Stomach smooth muscle (tissue), 2 donors: ENCODE measurements around the gene LBHD1.
"Not testable (repeated sequence)": the region's sequence is repeated elsewhere in the genome, so short reads cannot be mapped to it uniquely, and the experiment has no call there.

Experiments used
- H3K27ac ChIP-seq: one replicate; pipeline ENCODE4 v1.7.0; 2013; ENCODE audit warnings: mild to moderate bottlenecking, low read length, inconsistent platforms
- H3K27me3 ChIP-seq, 2 donors: one replicate each; pipeline ENCODE4 v1.7.0; 2013; ENCODE audit warnings: low read length in 2 of 2; ENCODE audit not compliant: insufficient read depth in 2 of 2, control insufficient read depth in 1 of 2
- H3K36me3 ChIP-seq, 2 donors: one replicate each; pipeline ENCODE4 v1.7.0; 2013; ENCODE audit warnings: low read length in 2 of 2; ENCODE audit not compliant: control insufficient read depth in 2 of 2, insufficient read depth in 2 of 2
- H3K4me1 ChIP-seq: one replicate; pipeline ENCODE4 v1.7.0; 2013; ENCODE audit warnings: low read length; ENCODE audit not compliant: control insufficient read depth, insufficient read depth
- H3K4me3 ChIP-seq, 2 donors: one replicate each; pipeline ENCODE4 v1.7.0; 2013; ENCODE audit warnings: low read length in 2 of 2
- H3K9ac ChIP-seq, 2 donors: one replicate each; pipeline ENCODE4 v1.7.0; 2013; ENCODE audit warnings: low read length in 2 of 2, mild to moderate bottlenecking in 1 of 2
- H3K9me3 ChIP-seq, 2 donors: one replicate each; pipeline ENCODE4 v1.7.0; 2013; ENCODE audit warnings: low read length in 2 of 2; ENCODE audit not compliant: control insufficient read depth in 2 of 2
- donor health status: healthy.
- donor health status: Pancreatic carcinoma.

Gene LBHD1

GRCh38 chr11:62676698-62677097 lies 4.6 kb upstream of the LBHD1 start:
- Histone ChIP-seq H3K9me3 (no peaks in the 10 kb centered on the region), H3K27me3 (no peaks in the 10 kb centered on the region), H3K4me1 (peaks cover 22% of the 10 kb centered on the region), H3K27ac (no peak overlapping the region), H3K36me3 (peaks cover 3 to 22% of the 10 kb centered on the region in 2 donors), H3K9ac (no peak overlapping the region), H3K4me3 (no peak overlapping the region)

DNA sequence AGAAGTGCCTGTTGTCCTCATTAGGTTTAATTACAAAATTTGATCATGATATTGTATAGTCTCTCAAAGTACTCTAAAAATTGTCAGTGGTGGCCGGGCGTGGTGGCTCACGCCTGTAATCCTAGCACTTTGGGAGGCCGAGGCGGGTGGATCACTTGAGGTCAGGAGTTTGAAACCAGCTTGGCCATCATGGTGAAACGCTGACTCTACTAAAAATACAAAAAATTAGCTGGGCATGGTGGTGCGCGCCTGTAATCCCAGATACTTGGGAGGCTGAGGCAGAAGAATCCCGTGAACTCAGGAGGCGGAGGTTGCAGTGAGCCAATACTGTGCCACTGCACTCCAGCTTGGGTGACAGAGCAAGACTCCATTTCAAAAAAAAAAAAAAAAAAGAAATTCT lies 3.3 kb upstream of the LBHD1 start:
- not testable (repeated sequence) for H3K9ac ChIP-seq, H3K27me3 ChIP-seq, H3K4me3 ChIP-seq, H3K27ac ChIP-seq, H3K9me3 ChIP-seq
- Histone ChIP-seq H3K4me1 (peaks cover 30% of the 10 kb centered on the region), H3K36me3 (peaks cover 3 to 22% of the 10 kb centered on the region in 2 donors)

GRCh38 chr11:62673196-62673525 lies 1.1 kb upstream of the LBHD1 start:
- Histone ChIP-seq H3K4me3 (no peak overlapping the region), H3K27ac (no peak overlapping the region), H3K9ac (no peak overlapping the region), H3K27me3 (no peaks in the 10 kb centered on the region), H3K36me3 (peaks cover 3 to 22% of the 10 kb centered on the region in 2 donors), H3K9me3 (no peaks in the 10 kb centered on the region), H3K4me1 (peaks cover 28% of the 10 kb centered on the region)

DNA sequence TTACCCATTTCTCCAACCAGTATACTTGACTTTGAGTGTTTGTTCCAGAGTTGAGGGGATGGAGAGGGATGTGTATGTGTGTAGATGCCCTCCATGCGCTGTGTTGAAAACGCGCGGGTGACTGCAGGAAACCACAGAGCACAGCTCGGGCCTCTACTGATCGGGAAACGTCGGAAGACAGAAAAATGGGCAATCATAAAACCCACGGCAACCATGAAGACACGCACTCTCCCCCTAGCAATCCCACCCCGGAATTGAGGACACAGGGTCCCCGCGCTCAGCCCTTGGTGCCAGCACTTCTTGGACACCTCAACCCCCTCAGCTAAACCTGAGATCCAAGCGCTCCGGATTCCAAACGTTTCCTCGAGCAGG lies 845 bp downstream of the LBHD1 start:
- peaks cover 41% of the 10 kb centered on the region for H3K4me1 ChIP-seq
- H3K27me3 ChIP-seq, result no peaks in the 10 kb centered on the region
- H3K4me3 ChIP-seq, result peak overlapping the region; percentile 94 to 95
- H3K9ac ChIP-seq, result peak overlapping the region; percentile 92 to 95
- peak overlapping the region; percentile 91 for H3K27ac ChIP-seq
- no peaks in the 10 kb centered on the region for H3K9me3 ChIP-seq
- peaks cover 4 to 13% of the 10 kb centered on the region in 2 donors for H3K36me3 ChIP-seq

DNA sequence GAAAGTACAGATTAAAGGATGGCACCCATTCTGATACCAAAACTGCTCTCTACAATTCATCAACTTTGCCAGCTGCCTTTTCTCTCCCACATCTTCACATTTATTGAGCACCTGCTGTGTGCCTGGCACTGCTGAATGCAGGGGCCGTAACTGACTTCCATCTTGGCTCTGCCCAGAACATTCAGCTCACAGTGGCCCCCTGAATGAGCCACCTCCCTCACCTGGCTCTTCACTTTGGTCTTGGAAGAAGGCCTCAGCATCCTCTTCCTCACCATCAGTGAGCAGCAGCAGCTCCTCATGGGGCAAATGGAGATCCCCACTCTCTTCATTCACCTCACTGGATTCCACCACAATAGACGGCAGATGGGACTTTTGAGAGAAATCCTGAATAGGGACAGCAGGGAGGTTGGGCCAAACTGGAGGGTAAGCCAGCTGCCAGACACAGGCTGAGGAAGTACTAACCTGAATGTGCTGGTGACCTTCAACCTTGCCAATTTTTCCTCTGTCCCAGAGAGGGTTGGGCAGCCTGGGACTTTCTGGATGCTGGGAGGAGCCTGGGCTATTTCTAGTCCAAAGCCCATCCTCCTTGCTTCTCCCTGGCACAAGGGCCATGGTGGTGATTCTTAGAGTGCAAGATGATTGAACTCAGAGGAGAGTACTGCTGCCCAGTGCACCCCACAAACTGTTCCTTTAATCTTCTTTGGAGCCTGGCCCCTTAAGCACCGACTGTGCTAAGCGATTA lies 2.5 kb downstream of the LBHD1 start:
- no peak overlapping the region for H3K4me3 ChIP-seq
- no peaks in the 10 kb centered on the region for H3K9me3 ChIP-seq
- H3K9ac ChIP-seq, result peak overlapping the region in 1 of 2 donors; percentile 23
- H3K27me3 ChIP-seq, result no peaks in the 10 kb centered on the region
- H3K36me3 ChIP-seq, result peaks cover 4 to 12% of the 10 kb centered on the region in 2 donors
- H3K4me1 ChIP-seq, result peaks cover 50% of the 10 kb centered on the region
- H3K27ac ChIP-seq, result peak overlapping the region; percentile 31

- peaks cover 4 to 7% of the 10 kb centered on the region in 2 donors for H3K36me3 ChIP-seq
- H3K9me3 ChIP-seq, result no peaks in the 10 kb centered on the region
- peak overlapping the region; percentile 29 to 93 for H3K9ac ChIP-seq
- H3K4me3 ChIP-seq, result no peak overlapping the region
- H3K27me3 ChIP-seq, result no peaks in the 10 kb centered on the region
- peaks cover 48% of the 10 kb centered on the region for H3K4me1 ChIP-seq
- H3K27ac ChIP-seq, result peak overlapping the region; percentile 88
These were observed 4.6 kb downstream of the LBHD1 start for GRCh38 chr11:62667460-62667859.

DNA sequence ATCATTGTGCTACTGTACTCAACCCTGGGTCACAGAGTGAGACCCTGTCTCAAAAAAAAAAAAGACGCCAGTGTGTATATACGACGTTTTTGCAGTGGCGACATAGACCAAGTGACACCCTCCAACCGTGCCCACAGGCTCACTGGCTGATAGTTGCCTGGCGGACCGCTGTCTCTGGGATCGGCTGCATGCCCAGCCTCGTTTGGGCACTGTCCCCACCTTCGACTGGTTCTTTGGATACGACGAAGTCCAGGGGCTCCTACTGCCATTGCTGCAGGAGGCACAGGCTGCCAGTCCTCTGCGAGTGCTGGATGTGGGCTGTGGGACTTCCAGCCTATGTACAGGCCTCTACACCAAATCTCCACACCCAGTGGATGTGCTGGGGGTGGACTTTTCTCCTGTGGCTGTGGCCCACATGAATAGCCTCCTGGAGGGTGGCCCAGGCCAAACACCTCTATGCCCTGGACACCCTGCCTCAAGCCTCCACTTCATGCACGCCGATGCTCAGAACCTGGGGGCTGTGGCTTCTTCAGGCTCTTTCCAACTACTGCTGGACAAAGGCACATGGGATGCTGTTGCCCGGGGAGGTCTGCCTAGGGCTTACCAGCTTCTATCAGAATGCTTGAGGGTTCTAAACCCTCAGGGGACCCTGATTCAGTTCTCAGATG lies 5.7 kb downstream of the LBHD1 start:
- Histone ChIP-seq H3K36me3 (peaks cover 4 to 7% of the 10 kb centered on the region in 2 donors), H3K9ac (peak overlapping the region; percentile 86 to 93), H3K27me3 (no peaks in the 10 kb centered on the region), H3K9me3 (no peaks in the 10 kb centered on the region), H3K4me3 (peak overlapping the region; percentile 79 to 97), H3K4me1 (peaks cover 41% of the 10 kb centered on the region), H3K27ac (peak overlapping the region; percentile 88)

DNA sequence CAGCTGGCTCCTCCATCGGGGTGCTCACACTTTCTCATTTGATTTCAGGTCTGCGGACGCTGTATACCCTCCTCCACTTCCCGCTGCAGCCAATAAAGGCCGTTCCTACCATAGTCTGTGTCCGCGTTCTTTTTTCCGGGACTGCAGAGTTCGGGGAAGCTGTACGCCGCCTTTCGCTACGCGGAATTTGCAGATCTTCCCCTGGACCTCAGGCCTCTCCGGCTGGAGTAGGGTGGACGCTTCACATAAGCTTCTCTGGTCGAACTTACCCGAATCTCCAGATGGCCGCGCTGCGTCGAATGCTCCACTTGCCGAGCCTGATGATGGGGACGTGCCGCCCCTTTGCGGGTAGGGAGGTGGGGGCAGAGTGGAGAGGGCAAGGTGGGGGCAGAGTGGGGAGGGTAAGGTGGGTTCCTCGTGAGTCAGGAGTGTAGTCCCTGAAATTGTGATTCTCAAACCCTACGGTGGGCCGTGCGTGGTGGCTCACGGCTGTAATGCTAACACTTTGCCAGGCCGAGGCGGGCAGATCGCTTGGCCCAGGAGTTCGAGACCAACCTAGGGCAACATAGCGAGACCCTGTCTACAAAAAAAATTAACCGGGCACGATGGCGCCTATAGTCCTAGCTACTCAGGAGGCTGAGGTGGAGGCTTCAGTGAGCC lies 6.3 kb downstream of the LBHD1 start:
- no peaks in the 10 kb centered on the region for H3K9me3 ChIP-seq
- peaks cover 4 to 7% of the 10 kb centered on the region in 2 donors for H3K36me3 ChIP-seq
- no peaks in the 10 kb centered on the region for H3K27me3 ChIP-seq
- peaks cover 37% of the 10 kb centered on the region for H3K4me1 ChIP-seq
- H3K4me3 ChIP-seq, result peak overlapping the region; percentile 79 to 97
- peak overlapping the region; percentile 88 for H3K27ac ChIP-seq
- H3K9ac ChIP-seq, result peak overlapping the region; percentile 86 to 93

DNA sequence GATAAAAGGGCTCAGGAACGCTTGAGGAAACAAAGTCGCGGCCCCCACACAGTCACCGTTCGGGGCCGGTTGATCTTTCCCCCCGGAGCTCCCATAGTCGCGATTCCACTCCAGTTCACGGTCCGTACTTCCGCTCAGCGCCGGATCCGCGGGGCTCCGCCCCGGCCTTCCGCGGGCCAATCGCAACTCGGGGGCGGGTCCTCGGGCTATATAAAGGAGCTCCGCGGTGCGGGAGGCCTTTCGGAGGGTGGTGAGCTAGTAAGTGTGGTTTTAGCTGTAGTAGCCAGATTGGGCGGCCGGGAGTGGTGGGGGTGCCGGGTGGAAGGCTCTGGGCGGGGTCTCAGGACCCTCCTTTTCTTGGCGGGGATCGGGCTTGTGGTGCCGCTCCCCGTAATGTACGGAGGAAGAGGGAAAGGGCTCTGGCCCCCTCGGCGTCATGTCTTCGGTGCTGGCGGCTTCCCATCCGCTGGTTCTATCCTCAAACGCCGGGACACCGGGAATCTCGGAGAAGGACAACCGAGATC lies 6.9 kb downstream of the LBHD1 start, which contains the start of the genes C11orf98 and CSKMT:
TSS of gene C11orf98 (minus strand) at position 136 of the 524 bp plus-strand sequence. CDS start at position 95, 41 bp downstream.
TSS of gene CSKMT (plus strand) at position 238 of the 524 bp plus-strand sequence. CDS start 568 bp downstream, outside the sequence.
- Histone ChIP-seq H3K27me3 (no peaks in the 10 kb centered on the region), H3K4me1 (peaks cover 33% of the 10 kb centered on the region), H3K9ac (peak within 1 kb of the TSS; percentile 91 to 93)

DNA sequence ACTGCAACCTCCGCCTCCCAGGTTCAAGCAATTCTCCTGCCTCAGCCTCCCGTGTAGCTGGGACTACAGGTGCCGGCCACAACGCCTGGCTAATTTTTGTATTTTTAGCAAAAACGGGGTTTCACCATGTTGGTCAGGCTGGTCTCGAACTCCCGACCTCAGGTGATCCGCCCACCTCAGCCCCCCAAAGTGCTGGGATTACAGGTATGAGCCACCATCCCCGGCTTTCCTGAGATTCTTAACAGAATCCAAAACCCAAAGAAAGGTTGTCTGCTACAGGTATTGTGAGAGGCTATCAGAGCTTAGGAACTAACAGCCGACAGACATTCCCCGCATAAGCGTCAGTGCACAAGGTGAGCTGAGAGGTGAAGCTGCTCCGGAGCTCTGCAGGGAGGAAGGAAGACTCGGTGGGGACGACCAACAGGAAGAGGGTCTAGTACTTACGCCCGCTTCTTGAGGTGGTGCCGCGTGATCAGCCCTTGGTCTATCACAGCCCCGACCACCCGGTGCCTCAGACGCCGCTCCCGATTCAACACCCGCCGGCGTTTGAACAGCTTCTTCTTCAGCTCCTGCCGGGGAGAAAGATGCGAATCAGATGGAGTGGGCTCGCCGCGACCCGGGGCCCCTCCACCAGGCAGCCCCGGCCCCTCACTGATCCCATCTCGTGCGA lies 7.5 kb downstream of the LBHD1 start:
- Histone ChIP-seq H3K4me3 (peak overlapping the region; percentile 79 to 97), H3K9ac (peak overlapping the region; percentile 91 to 93), H3K27me3 (no peaks in the 10 kb centered on the region), H3K36me3 (peaks cover 4 to 7% of the 10 kb centered on the region in 2 donors), H3K9me3 (no peaks in the 10 kb centered on the region), H3K4me1 (peaks cover 33% of the 10 kb centered on the region), H3K27ac (peak overlapping the region; percentile 88)

More for the DNA sequence above, 6.9 kb downstream of the LBHD1 start, which contains the start of the genes C11orf98 and CSKMT:
- Histone ChIP-seq H3K36me3 (peaks cover 4 to 7% of the 10 kb centered on the region in 2 donors), H3K4me3 (peak within 1 kb of the TSS; percentile 79 to 97), H3K9me3 (no peaks in the 10 kb centered on the region), H3K27ac (peak within 1 kb of the TSS; percentile 88)
